Measurements from ENCODE around the gene SEMA3G. TPM values are rescaled to one million over a fixed set of nuclear protein-coding genes. Genes with fewer than 3 reads are reported as not detected.

Gene SEMA3G
- total and polyA plus RNA-seq, 2 donors (not counting 1 experiment from before 2014, with no cell fraction given): 0.02 to 0.17 TPM

- Histone ChIP-seq H3K27ac (ENCODE audit: insufficient read depth, low read length) (no peak overlapping the region), H3K36me3 (ENCODE audit: control insufficient read depth, insufficient read depth, low read length) (no peaks in the 10 kb centered on the region), H3K4me1 (ENCODE audit: control insufficient read depth, extremely low read depth, insufficient read depth, low read length) (no peaks in the 10 kb centered on the region), H3K4me2 (ENCODE audit: extremely low read depth, insufficient read depth, low read length) (no peak overlapping the region), H3K27me3 (ENCODE audit: control insufficient read depth, insufficient read depth, low read length) (peaks cover 9% of the 10 kb centered on the region), H3K9me3 (ENCODE audit: control insufficient read depth, insufficient read depth, low read depth, low read length) (no peaks in the 10 kb centered on the region), H4K20me1 (ENCODE audit: control insufficient read depth, extremely low read depth, insufficient read depth, low read length) (no peaks in the 10 kb centered on the region), H3K79me2 (ENCODE audit: control insufficient read depth, insufficient read depth, low read length) (no peaks in the 10 kb centered on the region), H3K4me3 (replicated peaks in 1 of 4; ENCODE audit: control extremely low read depth in 1 of 4, insufficient read depth in 1 of 4, low read depth in 3 of 4, low read length in 4 of 4) (no peak overlapping the region), H3K9ac (ENCODE audit: insufficient read depth, low read length) (no peak overlapping the region), H2AFZ (ENCODE audit: low read length) (no peak overlapping the region)
- DNase-seq (ENCODE audit: low read depth in 2 of 2): no peak
- TF ChIP-seq EZH2 (IDR thresholded peaks at IDR 0.05; ENCODE audit: low read length, missing control alignments) (no peak), CTCF (conservative IDR thresholded peaks at IDR 0.05 in 1 of 2, IDR thresholded peaks at IDR 0.05 in 1 of 2; ENCODE audit: low read depth in 1 of 2, low read length in 2 of 2) (no peak)
Measured at GRCh38 chr3:52438104-52438376, 6.9 kb downstream of the SEMA3G start.

- DNase-seq (ENCODE audit: low read depth in 2 of 2): no peak
- no peak overlapping the region for H3K27ac ChIP-seq (ENCODE audit: insufficient read depth, low read length)
- H3K4me2 ChIP-seq (ENCODE audit: extremely low read depth, insufficient read depth, low read length): no peak overlapping the region
- TF ChIP-seq EZH2 (IDR thresholded peaks at IDR 0.05; ENCODE audit: low read length, missing control alignments) (no peak), CTCF (conservative IDR thresholded peaks at IDR 0.05 in 1 of 2, IDR thresholded peaks at IDR 0.05 in 1 of 2; ENCODE audit: low read depth in 1 of 2, low read length in 2 of 2) (no peak)
- no peak overlapping the region for H3K4me3 ChIP-seq (replicated peaks in 1 of 4; ENCODE audit: control extremely low read depth in 1 of 4, insufficient read depth in 1 of 4, low read depth in 3 of 4, low read length in 4 of 4)
- H3K4me1 ChIP-seq (ENCODE audit: control insufficient read depth, extremely low read depth, insufficient read depth, low read length): no peaks in the 10 kb centered on the region
- H2AFZ ChIP-seq (ENCODE audit: low read length): no peak overlapping the region
- H4K20me1 ChIP-seq (ENCODE audit: control insufficient read depth, extremely low read depth, insufficient read depth, low read length): no peaks in the 10 kb centered on the region
- H3K79me2 ChIP-seq (ENCODE audit: control insufficient read depth, insufficient read depth, low read length): no peaks in the 10 kb centered on the region
- no peak overlapping the region for H3K9ac ChIP-seq (ENCODE audit: insufficient read depth, low read length)
- H3K9me3 ChIP-seq (ENCODE audit: control insufficient read depth, insufficient read depth, low read depth, low read length): no peaks in the 10 kb centered on the region
- no peaks in the 10 kb centered on the region for H3K36me3 ChIP-seq (ENCODE audit: control insufficient read depth, insufficient read depth, low read length)
- H3K27me3 ChIP-seq (ENCODE audit: control insufficient read depth, insufficient read depth, low read length): peaks cover 9% of the 10 kb centered on the region
Measured at GRCh38 chr3:52437326-52438103, 7.4 kb downstream of the SEMA3G start.

- Histone ChIP-seq H4K20me1 (ENCODE audit: control insufficient read depth, extremely low read depth, insufficient read depth, low read length) (no peaks in the 10 kb centered on the region), H3K4me3 (replicated peaks in 1 of 4; ENCODE audit: control extremely low read depth in 1 of 4, insufficient read depth in 1 of 4, low read depth in 3 of 4, low read length in 4 of 4) (no peak overlapping the region), H3K36me3 (ENCODE audit: control insufficient read depth, insufficient read depth, low read length) (no peaks in the 10 kb centered on the region), H3K27ac (ENCODE audit: insufficient read depth, low read length) (no peak overlapping the region), H3K79me2 (ENCODE audit: control insufficient read depth, insufficient read depth, low read length) (no peaks in the 10 kb centered on the region), H3K9me3 (ENCODE audit: control insufficient read depth, insufficient read depth, low read depth, low read length) (no peaks in the 10 kb centered on the region), H3K4me2 (ENCODE audit: extremely low read depth, insufficient read depth, low read length) (no peak overlapping the region), H2AFZ (ENCODE audit: low read length) (no peak overlapping the region), H3K27me3 (ENCODE audit: control insufficient read depth, insufficient read depth, low read length) (peaks cover 9% of the 10 kb centered on the region), H3K9ac (ENCODE audit: insufficient read depth, low read length) (no peak overlapping the region), H3K4me1 (ENCODE audit: control insufficient read depth, extremely low read depth, insufficient read depth, low read length) (no peaks in the 10 kb centered on the region)
- no peak for TF ChIP-seq CTCF (conservative IDR thresholded peaks at IDR 0.05 in 1 of 2, IDR thresholded peaks at IDR 0.05 in 1 of 2; ENCODE audit: low read depth in 1 of 2, low read length in 2 of 2)
- TF ChIP-seq EZH2 (IDR thresholded peaks at IDR 0.05; ENCODE audit: low read length, missing control alignments): no peak
- peak in 1 of 2 donors; percentile 77 for DNase-seq (ENCODE audit: low read depth in 2 of 2)
Measured at GRCh38 chr3:52436500-52437149, 8.3 kb downstream of the SEMA3G start.
